Mesodermal cell (in vitro differentiated cells): ENCODE data around the gene SLC25A18.

Experiments
- H3K27ac ChIP-seq: 2 replicates; pipeline ENCODE4 v1.7.0; 2013; ENCODE audit warnings: mild to moderate bottlenecking, low read depth, low read length, moderate library complexity; ENCODE audit not compliant: severe bottlenecking
- H3K36me3 ChIP-seq: 2 replicates; pipeline ENCODE4 v1.7.1; 2013; ENCODE audit warnings: mild to moderate bottlenecking, low read length, moderate library complexity; ENCODE audit not compliant: control insufficient read depth, insufficient read depth
- H3K4me1 ChIP-seq: one replicate; pipeline ENCODE4 v1.7.1; 2013; ENCODE audit warnings: mild to moderate bottlenecking, low read length; ENCODE audit not compliant: insufficient read depth, control insufficient read depth, poor library complexity, severe bottlenecking
- H3K4me3 ChIP-seq: 2 replicates; pipeline ENCODE4 v1.7.0; 2013; ENCODE audit warnings: low read length, control low read depth, mild to moderate bottlenecking; ENCODE audit not compliant: insufficient read depth, poor library complexity, severe bottlenecking; ENCODE audit errors: extremely low read depth
- H3K9me3 ChIP-seq: 2 replicates; pipeline ENCODE4 v1.7.1; 2013; ENCODE audit warnings: mild to moderate bottlenecking, low read length, moderate library complexity; ENCODE audit not compliant: control insufficient read depth
- WGBS, 2 experiments: methylation state at CpG; one replicate each; pipeline ENCODE4 v1.1.5; 2013; ENCODE audit warnings: missing lambda C conversion rate in 2 of 2; ENCODE audit not compliant: insufficient coverage in 2 of 2; 5-methylcytosine and 5-hydroxymethylcytosine counted together

Gene SLC25A18

GRCh38 chr22:17583151-17583550 lies 19.9 kb downstream of the SLC25A18 start:
- H3K4me1 ChIP-seq = peaks cover 3% of the 10 kb centered on the region
- no peaks in the 10 kb centered on the region for H3K9me3 ChIP-seq
- no peak overlapping the region for H3K4me3 ChIP-seq
- H3K36me3 ChIP-seq = no peaks in the 10 kb centered on the region
- H3K27ac ChIP-seq = no peak overlapping the region
- WGBS, 2 experiments = 93% methylated on average over 9 of the region's 10 CpGs

- peaks cover 35% of the 10 kb centered on the region for H3K36me3 ChIP-seq
- H3K9me3 ChIP-seq = no peaks in the 10 kb centered on the region
- no peak overlapping the region for H3K27ac ChIP-seq
- H3K4me3 ChIP-seq = no peak overlapping the region
- 94 to 96% methylated on average over 11 to 14 of the region's 14 CpGs for WGBS, 2 experiments
- H3K4me1 ChIP-seq = no peaks in the 10 kb centered on the region
Measured at GRCh38 chr22:17586831-17587440, 23.6 kb downstream of the SLC25A18 start.

- H3K4me3 ChIP-seq = no peak overlapping the region
- WGBS, 2 experiments = 87 to 94% methylated on average over 14 of the region's 14 CpGs
- no peak overlapping the region for H3K27ac ChIP-seq
- H3K4me1 ChIP-seq = no peaks in the 10 kb centered on the region
- H3K9me3 ChIP-seq = no peaks in the 10 kb centered on the region
- peaks cover 42% of the 10 kb centered on the region for H3K36me3 ChIP-seq
Measured at GRCh38 chr22:17587629-17588028, 24.3 kb downstream of the SLC25A18 start.

GRCh38 chr22:17588606-17589005 lies 25.3 kb downstream of the SLC25A18 start:
- Histone ChIP-seq H3K27ac (no peak overlapping the region), H3K4me1 (no peaks in the 10 kb centered on the region), H3K4me3 (no peak overlapping the region), H3K36me3 (peaks cover 52% of the 10 kb centered on the region), H3K9me3 (no peaks in the 10 kb centered on the region)
- WGBS, 2 experiments = 93 to 97% methylated on average over 7 to 10 of the region's 11 CpGs

GRCh38 chr22:17589810-17590375 lies 26.6 kb downstream of the SLC25A18 start:
- Histone ChIP-seq H3K27ac (no peak overlapping the region), H3K4me1 (no peaks in the 10 kb centered on the region), H3K4me3 (no peak overlapping the region), H3K36me3 (peaks cover 65% of the 10 kb centered on the region), H3K9me3 (no peaks in the 10 kb centered on the region)
- 98% methylated on average over 8 to 10 of the region's 10 CpGs for WGBS, 2 experiments

GRCh38 chr22:17590586-17590985 lies 27.3 kb downstream of the SLC25A18 start:
- Histone ChIP-seq H3K4me1 (no peaks in the 10 kb centered on the region), H3K9me3 (no peaks in the 10 kb centered on the region), H3K36me3 (peaks cover 72% of the 10 kb centered on the region), H3K4me3 (no peak overlapping the region), H3K27ac (no peak overlapping the region)
- 93 to 95% methylated on average over 3 to 4 of the region's 5 CpGs for WGBS, 2 experiments

- Histone ChIP-seq H3K4me1 (no peaks in the 10 kb centered on the region), H3K27ac (no peak overlapping the region), H3K9me3 (no peaks in the 10 kb centered on the region), H3K36me3 (peaks cover 86% of the 10 kb centered on the region), H3K4me3 (no peak overlapping the region)
- 100% methylated on average over 2 of the region's 5 CpGs for WGBS, 2 experiments
Measured at GRCh38 chr22:17592201-17592600, 28.9 kb downstream of the SLC25A18 start.

- Histone ChIP-seq H3K4me1 (no peaks in the 10 kb centered on the region), H3K27ac (no peak overlapping the region), H3K4me3 (no peak overlapping the region), H3K9me3 (no peaks in the 10 kb centered on the region), H3K36me3 (peaks cover 96% of the 10 kb centered on the region)
- WGBS, 2 experiments = 98 to 100% methylated on average over 4 to 6 of the region's 6 CpGs
Measured at GRCh38 chr22:17596226-17596625, 32.9 kb downstream of the SLC25A18 start.

GRCh38 chr22:17597217-17597616 lies 33.9 kb downstream of the SLC25A18 start:
- Histone ChIP-seq H3K27ac (no peak overlapping the region), H3K4me3 (no peak overlapping the region), H3K9me3 (no peaks in the 10 kb centered on the region), H3K36me3 (peaks cover 89% of the 10 kb centered on the region), H3K4me1 (no peaks in the 10 kb centered on the region)
- WGBS, 2 experiments = 95 to 100% methylated on average over 1 to 2 of the region's 2 CpGs

GRCh38 chr22:17598318-17598717 lies 35.0 kb downstream of the SLC25A18 start:
- Histone ChIP-seq H3K4me3 (no peak overlapping the region), H3K4me1 (no peaks in the 10 kb centered on the region), H3K27ac (no peak overlapping the region), H3K9me3 (no peaks in the 10 kb centered on the region), H3K36me3 (peaks cover 84% of the 10 kb centered on the region)
- WGBS, 2 experiments = 95 to 100% methylated on average over 4 of the region's 4 CpGs

- WGBS, 2 experiments = 86 to 92% methylated on average over 2 to 3 of the region's 3 CpGs
- no peak overlapping the region for H3K27ac ChIP-seq
- no peaks in the 10 kb centered on the region for H3K4me1 ChIP-seq
- H3K9me3 ChIP-seq = no peaks in the 10 kb centered on the region
- peaks cover 80% of the 10 kb centered on the region for H3K36me3 ChIP-seq
- H3K4me3 ChIP-seq = no peak overlapping the region
Measured at GRCh38 chr22:17601031-17601430, 37.7 kb downstream of the SLC25A18 start.
